8988T (cell line): ENCODE data around the gene SLC7A10.
"Not testable (repeated sequence)": the region's sequence is repeated elsewhere in the genome, so short reads cannot be mapped to it uniquely, and the experiment has no call there.

Source experiments
- DNase-seq: peaks from one replicate; pipeline ENCODE4 v3.0.0; 2011

Gene SLC7A10

DNA sequence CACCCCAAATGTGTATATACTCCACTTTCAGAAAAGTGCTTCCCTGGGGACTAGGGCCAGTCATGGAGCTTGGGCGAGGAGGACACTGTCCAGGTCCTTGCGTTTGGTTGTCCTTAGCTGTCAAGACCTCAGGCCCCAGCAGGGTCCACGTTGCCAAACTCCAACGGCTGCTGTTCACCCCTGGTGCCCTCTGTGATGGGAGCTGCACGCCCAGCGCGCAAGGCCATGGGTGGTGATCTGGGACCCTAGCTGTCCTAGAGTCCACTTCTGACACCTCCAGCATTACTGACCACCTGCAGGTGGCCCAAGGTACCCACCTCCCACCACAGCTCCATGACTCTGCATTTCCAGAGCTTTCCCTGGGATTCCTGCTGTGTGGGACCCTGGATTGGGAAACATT lies 27.5 kb downstream of the SLC7A10 start:
- DNase-seq = no peak

DNA sequence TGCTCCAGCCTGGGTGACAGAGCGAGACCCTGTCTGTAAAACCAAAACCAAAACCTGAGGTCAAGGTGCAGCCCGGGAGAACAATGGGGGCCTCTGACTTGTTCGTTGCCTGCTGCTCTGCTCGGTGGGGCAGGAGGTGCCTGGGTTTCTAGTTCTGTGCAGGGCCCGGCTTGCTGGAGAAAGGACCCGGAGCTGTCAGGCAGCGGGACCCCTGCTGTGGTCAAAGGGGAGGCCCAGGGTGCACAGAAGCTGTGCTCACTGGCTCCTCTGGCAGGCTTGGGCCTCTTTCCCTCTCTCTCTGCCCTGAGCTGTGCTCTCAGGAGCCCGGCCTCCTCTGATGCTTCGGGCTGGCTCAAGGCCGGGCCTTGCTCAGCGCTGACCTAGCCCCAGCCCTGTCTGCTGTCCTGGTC lies 28.1 kb downstream of the SLC7A10 start:
- DNase-seq = no peak

DNA sequence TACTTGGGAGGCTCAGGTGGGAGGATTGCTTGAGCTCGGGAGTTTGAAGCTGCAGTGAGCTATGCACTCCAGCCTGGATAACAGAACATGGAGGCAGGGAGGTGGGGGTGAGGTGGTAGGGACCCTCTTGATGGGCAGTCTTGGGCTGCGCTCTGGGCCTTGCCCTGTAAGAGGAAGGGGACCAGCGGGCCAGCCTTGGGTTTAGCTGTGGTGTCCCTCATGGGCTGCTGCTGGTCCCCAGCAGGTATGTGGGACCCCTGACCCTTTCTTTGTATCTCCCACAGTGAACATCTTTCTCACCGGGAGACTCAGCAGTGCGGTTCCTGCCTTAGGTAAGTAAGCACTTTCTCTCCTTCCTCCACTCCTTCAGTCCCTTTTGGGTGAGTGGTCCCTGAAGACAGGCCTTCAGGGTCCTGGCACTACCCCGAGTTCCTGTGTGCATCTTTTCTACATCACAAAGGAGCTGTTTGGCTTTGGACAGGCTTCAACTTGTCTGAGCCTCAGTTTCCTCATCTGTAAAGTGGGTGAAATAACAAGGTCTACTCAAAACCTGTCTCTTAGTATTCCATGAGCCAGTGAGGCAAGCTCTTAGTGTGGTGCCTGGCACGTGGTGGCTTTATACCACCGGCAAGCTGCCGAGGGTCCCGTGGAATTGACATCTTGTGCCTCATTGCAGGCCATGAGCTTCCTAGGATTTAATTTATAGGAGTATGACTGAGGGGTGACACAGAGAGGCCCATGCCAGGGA lies 29.0 kb downstream of the SLC7A10 start:
- no peak for DNase-seq

DNA sequence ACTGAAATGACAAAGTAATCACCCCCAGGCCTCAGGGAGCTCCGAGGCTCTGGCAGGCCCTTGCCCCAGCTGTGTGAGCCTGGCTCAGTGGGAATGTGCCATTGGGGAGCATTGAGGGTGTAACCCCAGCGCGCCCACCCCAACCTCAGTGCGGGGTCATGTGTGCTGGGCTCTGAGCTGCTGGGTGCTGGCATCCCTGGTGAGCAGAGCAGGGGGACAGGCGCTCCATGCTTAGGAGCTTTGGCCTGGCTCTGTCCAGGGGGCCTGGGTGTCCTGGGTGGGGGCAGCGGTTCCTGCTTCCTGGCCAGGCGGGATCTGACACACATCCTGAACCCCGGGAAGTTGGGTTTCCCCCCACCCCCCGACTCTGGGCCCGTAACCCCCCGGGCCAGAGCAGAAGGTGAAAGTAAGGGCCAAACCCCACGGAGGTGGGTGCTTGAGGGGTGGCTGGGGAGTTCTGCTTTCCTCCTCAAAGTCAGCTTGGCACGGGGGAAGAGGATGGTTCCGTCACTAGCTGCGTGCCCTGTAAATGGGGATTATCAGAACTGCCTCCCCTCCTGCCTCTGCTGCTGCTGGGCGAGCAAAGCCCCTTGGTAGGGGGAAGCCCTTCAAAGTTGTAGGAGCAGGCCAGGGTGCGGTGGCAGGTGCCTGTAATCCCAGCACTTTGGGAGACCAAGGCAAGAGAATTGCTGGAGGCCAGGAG lies 29.9 kb downstream of the SLC7A10 start:
- DNase-seq = no peak

DNA sequence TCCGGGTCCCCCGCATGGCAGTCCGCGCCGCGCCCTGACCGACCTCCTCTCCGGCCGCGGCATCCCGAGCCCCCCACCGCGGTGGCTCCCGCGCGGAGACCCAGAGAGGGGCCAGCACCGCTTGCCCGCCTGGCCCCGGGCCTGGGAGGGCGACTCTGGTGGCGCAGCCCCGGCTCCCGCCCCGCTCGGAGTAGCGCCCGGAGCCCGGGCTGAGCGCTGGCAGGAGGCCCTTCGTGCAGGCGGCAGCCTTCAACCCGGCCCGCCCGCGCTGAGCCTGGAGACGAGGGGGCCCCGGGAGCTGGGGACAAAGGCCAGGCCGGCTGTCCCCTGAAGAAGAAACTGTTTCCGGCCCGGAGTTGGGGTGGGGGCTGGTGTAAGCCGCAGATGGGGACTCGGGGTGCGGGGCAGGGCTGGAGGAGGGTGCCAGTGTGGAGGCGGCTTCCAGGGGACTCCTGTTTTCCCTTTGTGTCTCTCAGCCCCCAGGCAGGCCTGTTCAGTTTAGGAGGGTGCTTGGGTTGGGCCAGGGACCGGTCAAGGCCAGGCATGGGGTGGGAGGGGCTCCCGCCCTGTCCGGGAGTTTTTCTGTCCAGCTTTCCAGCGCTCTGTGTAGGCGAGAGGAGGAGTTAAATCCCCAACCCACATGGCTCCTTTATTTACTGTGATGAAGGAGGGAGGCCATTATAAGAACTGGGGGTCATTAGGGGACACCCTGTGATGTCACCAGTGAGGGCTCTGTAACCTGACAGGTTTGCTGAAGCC lies 30.6 kb downstream of the SLC7A10 start:
- peak; percentile 63 for DNase-seq

DNA sequence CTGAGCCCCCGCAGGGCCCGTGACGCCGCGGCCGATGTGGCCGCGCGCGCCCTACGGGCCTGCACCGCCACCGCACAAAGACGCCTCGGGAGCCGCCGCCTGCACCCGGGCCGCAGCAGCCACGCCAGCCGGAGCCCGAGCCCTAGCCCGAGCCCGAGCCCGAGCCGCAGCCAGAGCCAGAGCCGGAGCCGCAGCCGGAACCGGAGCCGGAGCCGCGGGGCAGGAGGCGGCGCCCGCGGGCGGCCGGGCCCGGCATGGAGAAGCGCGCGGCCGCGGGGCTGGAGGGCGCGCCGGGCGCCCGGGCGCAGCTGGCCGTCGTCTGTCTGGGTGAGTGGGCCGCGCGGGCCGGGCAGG lies 31.1 kb downstream of the SLC7A10 start:
- DNase-seq = peak; percentile 57

DNA sequence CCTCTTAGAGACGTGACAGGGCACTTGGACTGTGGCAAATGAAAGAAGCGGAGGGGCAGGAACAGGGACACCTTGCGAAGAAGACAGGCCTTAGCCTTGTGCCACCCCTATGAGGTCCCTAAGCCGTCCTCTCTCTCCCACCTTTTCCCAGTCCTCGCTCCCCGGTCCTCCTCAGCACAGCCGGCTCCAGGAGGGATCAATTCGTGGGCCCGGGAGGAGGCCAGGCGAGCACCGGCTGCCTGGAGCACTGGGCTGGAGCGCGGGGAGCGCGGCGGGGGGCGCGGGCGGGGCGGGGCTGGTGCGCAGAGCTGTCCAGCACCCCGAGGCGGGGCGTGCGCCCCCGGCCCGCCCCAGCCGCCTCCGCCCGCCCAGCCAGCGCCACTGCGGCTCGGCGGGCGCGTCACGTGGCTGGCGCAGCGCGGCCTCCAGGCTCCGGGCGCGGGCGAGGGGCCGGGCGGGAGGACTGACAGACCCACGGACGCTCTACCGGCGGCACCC lies 31.7 kb downstream of the SLC7A10 start, which contains the start of gene LRP3:
LRP3 (plus strand) TSS at position 466 of the 498 bp plus-strand sequence. CDS start 456 bp downstream, outside the sequence.
- DNase-seq = peak; percentile 89

DNA sequence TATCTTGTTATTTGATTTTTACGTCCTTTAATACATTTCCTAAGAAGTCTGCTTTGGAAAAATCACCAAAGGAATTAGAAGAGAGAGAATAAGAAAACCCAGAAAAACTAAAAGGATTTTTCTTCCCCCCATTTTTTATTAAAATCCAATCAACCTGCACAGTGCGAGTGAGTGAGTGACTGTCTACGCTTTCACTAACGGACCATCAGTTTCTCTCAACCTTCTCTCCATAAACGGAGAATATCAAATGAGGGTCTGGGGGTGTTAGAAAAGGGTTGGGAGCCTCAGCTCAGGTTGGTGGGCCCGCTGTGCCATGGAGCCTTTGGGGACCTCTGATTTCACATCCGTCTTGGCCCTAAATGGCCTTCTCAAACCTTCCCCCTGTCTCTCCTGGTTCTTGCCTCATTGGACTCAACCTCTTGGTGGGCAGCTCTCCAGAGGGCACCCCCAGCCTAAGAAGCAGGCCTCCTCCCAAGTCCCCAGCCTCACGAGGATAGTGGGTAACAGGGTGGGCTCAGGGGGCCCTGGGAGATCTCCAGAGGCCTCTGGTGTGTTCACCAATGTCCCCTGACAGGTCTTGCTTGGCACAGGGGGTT lies 32.3 kb downstream of the SLC7A10 start:
- no peak for DNase-seq

DNA sequence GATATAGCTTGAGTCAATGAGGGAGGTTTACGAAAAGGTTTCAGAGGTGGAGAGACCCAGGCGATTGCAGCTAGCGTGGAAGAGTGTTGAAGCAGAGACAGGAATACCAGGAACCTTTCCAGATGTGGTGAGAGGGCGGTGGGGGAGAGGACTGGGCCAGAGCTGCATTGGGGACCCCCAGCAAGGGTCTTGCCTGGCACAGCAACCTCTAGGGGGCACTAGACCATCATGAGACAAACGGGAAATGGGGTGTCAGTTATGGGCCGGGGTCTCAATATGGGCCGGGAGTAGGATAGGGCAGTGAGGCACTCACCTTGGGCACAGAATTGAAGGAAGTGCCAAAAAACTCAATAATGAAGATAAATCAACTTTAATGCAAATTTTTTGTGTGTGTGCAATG lies 33.6 kb downstream of the SLC7A10 start:
- no peak for DNase-seq

DNA sequence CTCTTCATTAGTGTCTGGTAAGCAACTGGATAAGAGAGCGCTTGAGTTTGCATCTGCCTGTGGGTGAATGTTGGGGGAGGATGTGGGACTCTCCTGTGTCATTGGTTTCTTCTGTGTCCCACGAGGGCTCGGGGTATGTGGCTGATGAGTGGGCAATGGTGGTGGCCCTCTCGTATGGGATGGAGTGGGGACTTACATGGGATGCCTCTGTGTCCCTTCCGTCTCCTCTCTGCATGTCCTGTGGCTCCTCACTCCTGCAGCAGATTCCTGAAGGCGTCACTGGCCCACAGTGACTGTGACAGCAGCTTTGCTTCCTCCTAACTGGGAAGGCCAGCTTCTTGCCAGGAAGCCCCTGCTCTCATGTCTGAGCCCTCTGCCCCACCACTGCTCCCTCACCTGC lies 34.1 kb downstream of the SLC7A10 start:
- no peak for DNase-seq

DNA sequence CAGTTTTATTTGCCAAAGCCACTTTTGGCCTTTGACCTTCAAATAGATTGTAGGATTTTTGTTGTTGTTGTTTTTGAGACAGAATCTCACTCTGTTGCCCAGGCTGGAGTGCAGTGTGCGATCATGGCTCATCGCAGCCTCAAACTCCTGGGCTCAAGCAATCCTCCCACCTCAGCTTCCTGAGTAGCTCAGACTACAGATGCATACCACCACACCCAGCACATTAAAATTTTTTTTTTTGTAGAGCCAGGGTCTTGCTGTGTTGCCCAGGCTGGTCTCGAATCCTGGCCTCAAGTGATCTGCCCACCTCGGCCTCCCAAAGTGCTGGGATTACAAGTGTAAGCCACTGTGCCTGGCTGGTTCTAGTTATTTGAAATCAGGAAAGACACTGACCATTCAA lies 34.6 kb downstream of the SLC7A10 start:
- not testable (repeated sequence) for DNase-seq

DNA sequence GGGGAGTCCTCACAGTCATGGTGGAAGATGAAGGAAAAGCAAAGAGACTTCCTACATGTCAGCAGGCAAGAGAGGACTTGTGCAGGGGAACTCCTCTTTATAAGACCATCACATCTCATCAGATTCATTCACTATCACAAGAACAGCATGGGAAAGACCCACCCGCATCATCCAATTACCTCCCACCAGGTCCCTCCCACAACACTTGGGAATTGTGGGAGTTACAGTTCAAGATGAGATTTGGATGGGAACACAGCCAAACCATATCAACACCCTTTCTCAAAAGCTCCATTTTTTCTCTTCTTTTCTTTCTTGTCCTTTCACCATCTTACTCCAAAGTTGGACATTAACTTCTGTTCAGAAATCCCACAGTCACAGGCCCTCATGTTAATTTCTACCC lies 36.2 kb downstream of the SLC7A10 start:
- DNase-seq = no peak

DNA sequence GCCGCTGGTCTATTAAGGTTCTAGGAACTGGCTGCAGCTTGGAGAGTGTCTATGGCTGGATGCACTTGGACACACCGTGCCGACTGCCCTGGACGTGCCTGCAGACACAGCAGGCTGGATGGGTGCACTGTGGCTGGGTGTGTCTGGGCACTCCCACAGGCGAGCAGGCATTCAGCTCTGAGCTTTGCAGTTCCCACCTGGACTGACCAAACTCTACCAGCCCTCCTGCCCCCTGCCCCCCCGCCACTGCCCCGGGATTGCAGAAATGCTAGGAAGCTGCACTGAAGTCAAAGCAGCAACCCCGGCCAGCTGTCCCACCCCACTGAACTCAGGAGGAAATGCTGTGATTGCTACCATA lies 38.5 kb downstream of the SLC7A10 start:
- DNase-seq = no peak

DNA sequence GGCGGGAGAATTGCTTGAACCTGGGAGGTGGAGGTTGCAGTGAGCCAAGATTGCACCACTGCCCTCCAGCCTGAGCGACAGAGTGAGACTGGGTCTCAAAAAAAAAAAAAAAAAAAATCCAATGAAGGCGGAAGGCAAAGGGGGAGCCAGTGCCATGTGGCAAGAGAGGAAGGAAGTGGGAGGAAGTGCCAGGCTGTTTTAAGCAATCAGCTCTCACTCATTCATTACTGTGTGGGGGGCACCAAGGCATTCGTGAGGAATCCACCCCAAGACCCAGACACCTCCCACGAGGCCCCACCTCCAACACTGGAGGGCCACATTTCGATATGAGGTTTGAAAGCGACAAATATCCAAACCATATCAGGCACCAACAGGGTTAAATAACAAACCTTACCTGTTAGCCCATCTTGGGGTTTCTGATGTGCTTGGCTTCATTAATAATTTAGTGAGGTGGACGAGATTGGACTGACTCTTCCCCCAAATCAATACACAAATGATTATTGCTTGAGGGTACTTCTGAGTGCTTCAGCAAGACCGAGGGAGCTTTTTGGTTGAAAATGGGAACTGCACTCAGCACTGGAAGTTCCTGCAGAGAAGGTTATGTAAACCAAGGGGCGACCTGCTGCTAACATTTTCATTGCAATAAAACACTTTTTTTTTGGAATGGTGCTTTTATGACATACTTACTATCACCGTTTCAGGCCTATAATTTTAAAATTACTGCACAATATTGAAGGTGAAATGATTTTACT lies 39.0 kb downstream of the SLC7A10 start:
- no peak for DNase-seq

DNA sequence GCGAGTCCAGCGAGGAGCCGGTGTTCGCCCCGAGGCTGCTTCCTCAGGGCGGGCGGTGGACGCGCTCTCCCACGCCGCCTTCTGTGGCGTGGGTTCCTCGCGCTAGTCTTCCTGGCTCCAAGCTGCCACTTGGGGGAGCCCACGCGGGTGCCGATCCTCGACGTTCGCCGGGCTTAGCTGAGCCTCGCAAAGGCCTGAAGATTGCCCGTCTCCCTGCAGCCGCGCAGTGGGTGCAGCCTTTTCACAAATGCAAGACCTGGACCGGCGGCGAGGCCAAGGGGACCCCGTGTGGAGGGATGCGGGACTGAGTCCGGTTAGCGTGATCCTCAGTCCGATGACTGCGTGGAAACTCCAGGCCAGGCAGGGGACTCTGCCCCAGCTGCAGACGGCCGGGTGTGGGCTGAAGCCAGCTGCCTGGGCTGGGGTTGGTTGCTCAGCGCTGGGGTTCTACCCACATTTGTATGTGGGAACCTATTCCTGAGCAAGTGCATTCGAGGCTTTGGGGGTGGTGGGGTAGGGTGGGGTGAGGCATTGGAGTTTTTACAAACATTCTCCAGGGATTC lies 48.2 kb downstream of the SLC7A10 start:
- no peak for DNase-seq

DNA sequence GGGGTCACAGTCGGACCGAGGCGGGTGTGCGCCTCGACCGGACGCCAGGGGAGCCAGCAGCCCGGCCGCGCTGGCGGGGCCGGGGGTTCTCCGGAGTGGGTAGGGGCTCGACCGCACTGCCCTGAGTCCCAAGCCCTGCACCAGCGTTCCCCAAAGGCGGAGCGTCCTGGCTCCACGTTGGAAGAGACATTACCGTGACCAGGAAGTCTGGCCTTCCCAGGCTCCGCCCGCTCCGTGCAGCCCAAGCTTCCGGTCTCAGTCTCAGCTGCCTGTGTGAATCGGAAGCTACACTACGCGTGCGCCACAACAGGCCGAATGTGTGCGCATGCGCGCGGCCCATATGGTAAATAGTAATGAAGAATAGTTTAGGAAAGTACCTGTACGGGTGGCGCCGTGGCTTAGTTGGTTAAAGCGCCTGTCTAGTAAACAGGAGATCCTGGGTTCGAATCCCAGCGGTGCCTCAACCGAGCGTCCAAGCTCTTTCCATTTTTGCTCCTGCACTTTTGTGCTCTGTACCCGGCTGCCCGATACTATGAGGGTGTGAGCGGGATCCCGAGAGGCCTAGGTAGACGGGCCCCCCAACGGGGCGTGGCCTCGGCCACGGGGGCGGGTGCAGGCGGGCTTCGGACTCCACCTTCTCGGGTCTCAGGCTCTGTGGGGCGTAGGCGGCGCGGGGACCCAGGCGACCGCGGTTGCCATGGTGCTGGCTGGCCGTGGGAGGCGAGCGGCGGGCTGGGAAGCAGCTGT lies 48.8 kb downstream of the SLC7A10 start:
- peak; percentile 96 for DNase-seq

DNA sequence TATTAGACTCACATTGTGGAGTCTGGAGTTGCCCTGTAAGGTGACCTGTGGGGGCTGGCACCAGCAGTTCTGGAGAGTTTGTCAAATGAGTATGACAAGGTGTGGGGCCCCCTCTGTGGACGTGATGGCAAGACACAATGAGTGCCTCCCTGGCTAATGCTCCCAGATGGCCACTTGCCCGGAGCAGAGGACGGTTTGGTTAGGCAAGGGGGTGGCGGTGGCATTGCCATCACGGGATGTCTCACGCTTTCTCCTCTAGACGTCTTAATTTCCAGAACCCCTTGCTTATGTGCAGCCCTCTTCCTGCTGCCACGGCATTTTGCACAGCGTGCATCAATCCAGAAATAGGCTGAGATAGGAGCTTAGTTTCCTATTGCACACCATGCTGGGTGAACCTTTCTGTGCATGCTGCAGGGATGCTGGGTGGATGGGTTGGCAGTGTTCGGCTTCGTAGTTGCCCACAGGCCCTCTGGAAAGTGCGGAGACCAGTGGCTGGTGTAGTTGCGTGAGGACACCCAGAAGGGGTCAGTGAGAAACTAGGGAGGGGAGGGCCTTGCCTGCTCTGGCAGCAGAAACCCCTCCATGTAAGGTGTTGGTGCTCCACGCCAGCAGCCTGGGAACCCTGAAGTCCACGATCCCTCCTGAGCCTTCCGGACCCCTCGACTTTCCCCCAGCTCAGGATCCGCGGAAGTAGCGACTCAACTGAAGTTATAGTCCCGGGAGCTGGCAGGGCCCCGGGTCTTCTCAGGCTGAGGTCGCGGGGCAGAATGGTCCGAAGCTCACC lies 49.6 kb downstream of the SLC7A10 start:
- DNase-seq = no peak

DNA sequence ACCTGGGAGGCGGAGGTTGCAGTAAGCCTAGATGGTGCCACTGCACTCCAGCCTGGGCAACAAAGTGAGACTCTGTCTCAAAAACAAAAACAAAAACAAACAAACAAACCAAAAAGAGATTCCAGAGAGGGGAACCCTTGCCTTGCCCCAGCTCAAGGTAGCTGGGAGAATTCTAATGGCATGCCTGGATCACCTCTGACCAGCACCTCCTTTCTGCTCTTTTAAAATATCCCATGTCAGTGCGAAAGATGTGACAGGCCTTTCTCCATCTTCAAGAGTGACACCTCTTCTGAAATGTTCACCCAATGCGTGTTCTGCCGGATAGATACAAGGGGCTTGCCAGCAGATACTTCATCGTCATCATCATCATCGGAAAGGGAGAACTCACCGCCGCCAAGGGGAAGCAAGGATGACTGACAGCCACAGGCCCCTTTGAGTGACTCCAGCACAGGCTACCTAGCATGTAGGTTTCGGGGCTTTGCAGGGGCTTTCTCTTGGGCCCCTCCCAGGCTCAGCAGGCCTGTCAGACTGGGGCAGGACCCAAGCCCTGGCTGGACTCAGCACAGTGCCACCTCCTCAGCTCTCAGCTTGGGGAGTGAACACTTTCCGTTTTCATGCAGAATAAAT lies 50.4 kb downstream of the SLC7A10 start:
- DNase-seq = no peak

DNA sequence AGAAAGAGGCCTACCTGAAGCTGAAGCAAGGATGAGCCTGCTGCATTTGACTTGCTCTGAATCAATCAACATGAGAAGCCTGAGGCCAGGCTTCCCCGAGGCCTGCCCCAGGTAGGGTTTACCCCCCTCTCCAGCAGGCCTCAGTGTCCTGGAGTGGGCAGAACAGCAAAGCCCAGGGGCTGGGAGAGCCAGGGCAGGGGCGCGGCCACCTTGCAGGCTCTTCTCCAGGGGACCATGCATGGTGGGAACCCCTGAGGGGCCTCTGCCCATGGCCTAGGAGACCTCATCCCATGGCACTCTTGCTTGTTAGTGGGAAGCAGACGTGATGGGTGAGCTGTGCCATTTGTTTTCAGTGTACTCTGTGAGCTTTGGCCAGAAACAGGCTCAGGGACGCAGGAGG lies 51.5 kb downstream of the SLC7A10 start:
- no peak for DNase-seq

DNA sequence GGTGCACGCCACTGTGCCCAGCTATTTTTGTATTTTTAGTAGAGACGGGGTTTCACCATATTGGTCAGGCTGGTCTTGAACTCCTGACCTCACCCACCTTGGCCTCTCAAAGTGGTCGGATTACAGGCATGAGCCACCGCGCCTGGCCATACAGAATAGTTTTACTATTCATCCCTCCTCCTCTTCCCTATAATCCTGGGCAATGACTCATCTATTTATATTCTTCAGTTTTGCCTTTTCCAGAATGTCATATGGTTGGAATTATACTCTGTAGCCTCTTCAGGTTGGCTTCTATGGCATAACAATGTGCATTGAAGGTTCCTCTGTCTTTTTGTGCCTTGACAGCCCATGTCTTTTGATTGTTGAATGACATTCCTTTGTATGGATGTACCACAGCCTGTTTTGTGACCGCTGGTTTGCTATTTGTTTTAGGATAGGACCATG lies 53.7 kb downstream of the SLC7A10 start:
- no peak for DNase-seq
